HCT116 (cell line): ENCODE data around the gene ZNF335. TPM values are rescaled to one million over a fixed set of nuclear protein-coding genes. Genes with fewer than 3 reads are reported as not detected.

Experiments
- ATAC-seq: fragments of 200-7000 bp; cut with Tn5 transposase; 2 replicates; pipeline ENCODE4 v1.9.1; 2020; ENCODE audit warnings: mild to moderate bottlenecking, moderate library complexity
- BruUV-seq: library from RNA; stranded (reverse); fragments of 400-500 nt; replicated peaks from 2 replicates; lab custom pipeline; 2021; lab: Mats Ljungman, UMichigan
- CTCF ChIA-PET: fragments of 300-600 bp; sonication (Branson Sonifier 250); formaldehyde crosslinking; loops from one replicate; lab custom pipeline; 2021; ENCODE audit warnings: antibody characterized with exemption; lab: Charles Lee
- POLR2A ChIA-PET: fragments of 300-600, 350-600 bp; sonication (Branson Sonifier 250); formaldehyde crosslinking; loops from one replicate; lab custom pipeline; 2021; ENCODE audit warnings: antibody characterized with exemption; lab: Charles Lee
- RAD21 ChIA-PET, 2 experiments: fragments of 300-600 bp; sonication (Branson Sonifier 250); formaldehyde crosslinking; loops; one replicate each; lab custom pipeline; 2023; ENCODE audit warnings: low total read pairs in 2 of 2; ENCODE audit not compliant: uncharacterized antibody in 2 of 2, unreplicated experiment in 2 of 2, low non-redundant PET in 1 of 2; lab: Charles Lee
- DNase-seq: peaks from one replicate; pipeline ENCODE4 v3.0.0-alpha.2; 2010; ENCODE audit warnings: low read depth, low spot score
- H2AFZ ChIP-seq: fragments of 200-600 bp; shearing (Covaris generic), sonication (generic); 2 replicates; pipeline ENCODE4 v1.6.1; 2017; ENCODE audit warnings: low read depth, mixed run types, mixed read lengths, antibody characterized with exemption, low read length; ENCODE audit not compliant: poor library complexity, severe bottlenecking
- H3K27ac ChIP-seq: 2 replicates; pipeline ENCODE4 v1.5.1; 2012; ENCODE audit warnings: low read depth, low read length
- H3K27me3 ChIP-seq: fragments of 200-600 bp; sonication (generic); 2 replicates; pipeline ENCODE4 v1.6.1; 2016; ENCODE audit warnings: mixed run types, low read length, mixed read lengths; ENCODE audit not compliant: insufficient read depth
- H3K36me3 ChIP-seq, 2 experiments: fragments of 200-500 bp in 1 of 2; fragments of 200-600 bp in 1 of 2; sonication (Bioruptor generic) in 1 of 2; sonication (generic) in 1 of 2; 2 replicates each; pipeline versions ENCODE4 v1.5.1 to v1.6.1; 2014 to 2016; ENCODE audit warnings: low read length in 2 of 2, inconsistent platforms in 1 of 2, mixed read lengths in 1 of 2, mixed run types in 1 of 2; ENCODE audit not compliant: insufficient read depth in 2 of 2, control insufficient read depth in 1 of 2
- H3K4me1 ChIP-seq, 2 experiments: fragments of 200-600 bp in 1 of 2; sonication (generic) in 1 of 2; 2 replicates each; pipeline versions ENCODE4 v1.5.1 to v1.6.1; 2012 to 2017; ENCODE audit warnings: low read length in 2 of 2, inconsistent platforms in 1 of 2, mild to moderate bottlenecking in 1 of 2, mixed read lengths in 1 of 2, mixed run types in 1 of 2, moderate library complexity in 1 of 2; ENCODE audit not compliant: insufficient read depth in 2 of 2, control insufficient read depth in 1 of 2
- H3K4me2 ChIP-seq: fragments of 200-600 bp; sonication (generic); 2 replicates; pipeline ENCODE4 v1.6.1; 2017; ENCODE audit warnings: mixed run types, low read length, mixed read lengths
- H3K4me3 ChIP-seq, 2 experiments: fragments of 200-600 bp in 1 of 2; sonication (generic) in 1 of 2; replicated peaks in 1 of 2; 2 replicates each; pipeline ENCODE4 v1.5.1; 2011 to 2016; ENCODE audit warnings: low read length in 2 of 2, control low read depth in 1 of 2, low read depth in 1 of 2, mild to moderate bottlenecking in 1 of 2, mixed read lengths in 1 of 2, mixed run types in 1 of 2
- H3K79me2 ChIP-seq: fragments of 200-600 bp; sonication (generic); 2 replicates; pipeline ENCODE4 v1.6.1; 2017; ENCODE audit warnings: mild to moderate bottlenecking, mixed run types, low read length, moderate library complexity, mixed read lengths; ENCODE audit not compliant: insufficient read depth
- H3K9ac ChIP-seq: fragments of 200-600 bp; sonication (generic); 2 replicates; pipeline ENCODE4 v1.6.1; 2016; ENCODE audit warnings: low read length, mixed read lengths
- H3K9me2 ChIP-seq: fragments of 200-600 bp; sonication (generic), shearing (Covaris generic); 2 replicates; pipeline ENCODE4 v1.6.1; 2017; ENCODE audit warnings: mixed run types, mild to moderate bottlenecking, moderate library complexity; ENCODE audit not compliant: insufficient read depth
- H3K9me3 ChIP-seq, 2 experiments: fragments of 200-500 bp in 1 of 2; fragments of 200-600 bp in 1 of 2; sonication (Bioruptor generic) in 1 of 2; sonication (generic) in 1 of 2; 2 replicates each; pipeline ENCODE4 v1.6.1; 2014 to 2017; ENCODE audit warnings: low read length in 2 of 2, mixed read lengths in 2 of 2, inconsistent platforms in 1 of 2, low read depth in 1 of 2, mild to moderate bottlenecking in 1 of 2, mixed run types in 1 of 2, moderate library complexity in 1 of 2; ENCODE audit not compliant: control insufficient read depth in 1 of 2, insufficient read depth in 1 of 2
- H4K20me1 ChIP-seq: fragments of 200-600 bp; sonication (generic), shearing (Covaris generic); 2 replicates; pipeline ENCODE4 v1.6.1; 2017; ENCODE audit warnings: mixed run types, mild to moderate bottlenecking, moderate library complexity; ENCODE audit not compliant: insufficient read depth
- ATF3 ChIP-seq: IDR thresholded peaks from 2 replicates; pipeline ENCODE4 v1.6.1; 2012
- CEBPB ChIP-seq: IDR thresholded peaks from 2 replicates; pipeline ENCODE4 v1.6.1; 2012; ENCODE audit warnings: low read depth
- EGR1 ChIP-seq: IDR thresholded peaks from 2 replicates; pipeline ENCODE4 v1.6.1; 2012; ENCODE audit warnings: low read depth
- EZH2phosphoT487 ChIP-seq: fragments of 200-600 bp; IDR thresholded peaks from 2 replicates; pipeline ENCODE4 v1.6.1; 2018; ENCODE audit warnings: antibody characterized with exemption, borderline replicate concordance
- FOSL1 ChIP-seq: IDR thresholded peaks from 2 replicates; pipeline ENCODE4 v1.6.1; 2012; ENCODE audit warnings: low read depth
- MAX ChIP-seq: IDR thresholded peaks from 2 replicates; pipeline ENCODE4 v1.6.1; 2012
- POLR2AphosphoS5 ChIP-seq: IDR thresholded peaks from 2 replicates; pipeline ENCODE4 v1.6.1; 2011; ENCODE audit warnings: mild to moderate bottlenecking, low read depth, low read length, moderate library complexity
- REST ChIP-seq: IDR thresholded peaks from 2 replicates; pipeline ENCODE4 v1.6.1; 2012; ENCODE audit warnings: low read depth
- SIN3A ChIP-seq: IDR thresholded peaks from 2 replicates; pipeline ENCODE4 v1.6.1; 2012; ENCODE audit warnings: low read depth
- TCF7L2 ChIP-seq: IDR thresholded peaks from 2 replicates; pipeline ENCODE4 v1.7.0; 2011; ENCODE audit warnings: borderline replicate concordance, inconsistent platforms; ENCODE audit not compliant: insufficient read depth, insufficient read length; ENCODE audit errors: extremely low read depth
- YY1 ChIP-seq: IDR thresholded peaks from 2 replicates; pipeline ENCODE4 v1.6.1; 2011; ENCODE audit warnings: low read length, low read depth, moderate library complexity, mild to moderate bottlenecking; ENCODE audit not compliant: insufficient replicate concordance; ENCODE audit errors: extremely low read depth
- ZFX ChIP-seq: fragments of 450-650 bp; IDR thresholded peaks from 2 replicates; pipeline ENCODE4 v1.6.1; 2017
- intact Hi-C: fragments of 100-400 bp; cut with micrococcal nuclease; formaldehyde crosslinking; loops from 2 replicates; pipeline ENCODE4 v1.10.0; 2022
- total RNA-seq: library from RNA; stranded (reverse); gene quantifications from one replicate; pipeline ENCODE4 v1.2.1, GENCODE V29; 2021; ENCODE audit not compliant: unreplicated experiment
- TF ChIP-seq, protein P1 (sequence below): IDR thresholded peaks from 2 replicates; pipeline ENCODE4 v1.6.1; 2011; ENCODE audit warnings: mild to moderate bottlenecking, low read length, moderate library complexity; ENCODE audit not compliant: insufficient replicate concordance; ENCODE audit errors: extremely low read depth

The ZNF335 gene
- total RNA-seq, 1 experiment from 2014 or later: 20.8 TPM

DNA sequence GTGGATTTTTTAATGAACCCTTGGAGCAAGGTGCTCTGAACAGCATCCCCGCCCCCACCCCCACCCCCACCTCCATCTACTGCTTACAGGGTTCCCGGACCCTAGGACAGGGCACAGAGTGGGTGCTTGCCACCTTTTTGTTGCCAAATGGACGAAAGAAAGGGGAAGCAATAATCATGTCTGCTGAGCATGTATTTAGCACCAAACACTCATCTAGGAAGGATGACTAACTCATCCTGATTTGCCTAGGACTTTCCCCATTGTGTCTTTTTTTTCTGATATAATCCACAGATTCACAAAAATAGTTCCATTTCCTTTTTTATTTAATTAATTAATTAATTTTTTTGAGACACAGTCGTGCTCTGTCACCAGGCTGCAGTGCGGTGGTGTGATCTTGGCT is 58.9 kb downstream of the ZNF335 start (continued):
- TF ChIP-seq TCF7L2 (no peak), REST (no peak)

GRCh38 chr20:45912344-45912682 is 59.7 kb downstream of the ZNF335 start:
- ChIA-PET CTCF (no interaction called here), POLR2A (no interaction called here), RAD21 (no interaction called here)
- H3K4me1 ChIP-seq: peaks cover 0 to 15% of the 10 kb centered on the region in 2 experiments; a peak in 3 of 4 replicates
- H3K79me2 ChIP-seq: no peaks in the 10 kb centered on the region
- H3K9ac ChIP-seq: no peak overlapping the region
- no TSS peak for BruUV-seq
- no peaks in the 10 kb centered on the region for H3K27me3 ChIP-seq
- H4K20me1 ChIP-seq: no peaks in the 10 kb centered on the region
- H3K27ac ChIP-seq: no peak overlapping the region
- TF ChIP-seq MAX (no peak), TCF7L2 (no peak), YY1 (no peak), CEBPB (no peak), ZFX (no peak), EGR1 (no peak), EZH2phosphoT487 (no peak), POLR2AphosphoS5 (no peak), FOSL1 (no peak), SIN3A (no peak), ATF3 (no peak)
- TF ChIP-seq, protein P1, sequence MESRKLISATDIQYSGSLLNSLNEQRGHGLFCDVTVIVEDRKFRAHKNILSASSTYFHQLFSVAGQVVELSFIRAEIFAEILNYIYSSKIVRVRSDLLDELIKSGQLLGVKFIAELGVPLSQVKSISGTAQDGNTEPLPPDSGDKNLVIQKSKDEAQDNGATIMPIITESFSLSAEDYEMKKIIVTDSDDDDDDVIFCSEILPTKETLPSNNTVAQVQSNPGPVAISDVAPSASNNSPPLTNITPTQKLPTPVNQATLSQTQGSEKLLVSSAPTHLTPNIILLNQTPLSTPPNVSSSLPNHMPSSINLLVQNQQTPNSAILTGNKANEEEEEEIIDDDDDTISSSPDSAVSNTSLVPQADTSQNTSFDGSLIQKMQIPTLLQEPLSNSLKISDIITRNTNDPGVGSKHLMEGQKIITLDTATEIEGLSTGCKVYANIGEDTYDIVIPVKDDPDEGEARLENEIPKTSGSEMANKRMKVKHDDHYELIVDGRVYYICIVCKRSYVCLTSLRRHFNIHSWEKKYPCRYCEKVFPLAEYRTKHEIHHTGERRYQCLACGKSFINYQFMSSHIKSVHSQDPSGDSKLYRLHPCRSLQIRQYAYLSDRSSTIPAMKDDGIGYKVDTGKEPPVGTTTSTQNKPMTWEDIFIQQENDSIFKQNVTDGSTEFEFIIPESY: no peak
- H3K4me3 ChIP-seq: no peak overlapping the region
- ATAC-seq: no peak
- no peaks in the 10 kb centered on the region for H3K9me3 ChIP-seq
- intact Hi-C loops: no loop called here
- H2AFZ ChIP-seq: no peak overlapping the region
- no peak for DNase-seq
- no peak overlapping the region for H3K4me2 ChIP-seq
- no peaks in the 10 kb centered on the region for H3K36me3 ChIP-seq
- H3K9me2 ChIP-seq: no peaks in the 10 kb centered on the region
